Chondrocyte (in vitro differentiated cells): ENCODE data around the gene SNRPB2. TPM values are rescaled to one million over a fixed set of nuclear protein-coding genes. Genes with fewer than 3 reads are reported as not detected.

Experiments
- DNase-seq: peaks from one replicate; pipeline ENCODE4 v3.0.0; 2021; ENCODE audit warnings: mixed read lengths, low spot score
- H3K27ac Mint-ChIP-seq: one replicate; pipeline ENCODE4 v1.8.0; 2021; ENCODE audit warnings: mild to moderate bottlenecking, moderate library complexity, mixed read lengths; ENCODE audit not compliant: unreplicated experiment
- H3K27me3 Mint-ChIP-seq: 2 replicates; pipeline ENCODE4 v1.8.0; 2021; ENCODE audit warnings: low read depth, mixed read lengths
- H3K36me3 Mint-ChIP-seq: 2 replicates; pipeline ENCODE4 v1.8.0; 2021; ENCODE audit warnings: low read depth, mixed read lengths
- H3K4me1 Mint-ChIP-seq: 2 replicates; pipeline ENCODE4 v1.8.0; 2021; ENCODE audit warnings: low read depth, mild to moderate bottlenecking, mixed read lengths
- H3K4me3 Mint-ChIP-seq: one replicate; pipeline ENCODE4 v1.8.0; 2021; ENCODE audit warnings: mild to moderate bottlenecking, moderate library complexity, mixed read lengths; ENCODE audit not compliant: unreplicated experiment
- H3K9me3 Mint-ChIP-seq: 2 replicates; pipeline ENCODE4 v1.8.0; 2021; ENCODE audit warnings: low read depth, mixed read lengths
- long read RNA-seq: library from polyadenylated mRNA; stranded (forward); transcript quantifications from one replicate; pipeline ENCODE4 v2.0.0, GENCODE V29; 2021
- total RNA-seq: library from RNA; stranded (reverse); gene quantifications from 3 replicates; pipeline ENCODE4 v1.2.1, GENCODE V29; 2021
- TF ChIP-seq, protein P1 (sequence below): fragments of 200-600 bp; sonication (generic); IDR thresholded peaks from 2 replicates; pipeline ENCODE4 v1.5.0; 2021; ENCODE audit warnings: antibody characterized with exemption, mild to moderate bottlenecking, moderate library complexity

The SNRPB2 gene
- 43.0 to 47.9 TPM (median 44.3 TPM) in 3 replicates for total RNA-seq
- long read RNA-seq, transcript SNRPB2-201 (7 exons, 2,452 nt), result major isoform, 46 of 86 reads
- long read RNA-seq, transcript SNRPB2-202 (7 exons, 1,588 nt), result minor isoform, 18 of 86 reads
- long read RNA-seq, partial matches to known transcripts, result 20 of 86 reads
- long read RNA-seq, other reads (novel, unspliced or antisense), result 2 of 86 reads

DNA sequence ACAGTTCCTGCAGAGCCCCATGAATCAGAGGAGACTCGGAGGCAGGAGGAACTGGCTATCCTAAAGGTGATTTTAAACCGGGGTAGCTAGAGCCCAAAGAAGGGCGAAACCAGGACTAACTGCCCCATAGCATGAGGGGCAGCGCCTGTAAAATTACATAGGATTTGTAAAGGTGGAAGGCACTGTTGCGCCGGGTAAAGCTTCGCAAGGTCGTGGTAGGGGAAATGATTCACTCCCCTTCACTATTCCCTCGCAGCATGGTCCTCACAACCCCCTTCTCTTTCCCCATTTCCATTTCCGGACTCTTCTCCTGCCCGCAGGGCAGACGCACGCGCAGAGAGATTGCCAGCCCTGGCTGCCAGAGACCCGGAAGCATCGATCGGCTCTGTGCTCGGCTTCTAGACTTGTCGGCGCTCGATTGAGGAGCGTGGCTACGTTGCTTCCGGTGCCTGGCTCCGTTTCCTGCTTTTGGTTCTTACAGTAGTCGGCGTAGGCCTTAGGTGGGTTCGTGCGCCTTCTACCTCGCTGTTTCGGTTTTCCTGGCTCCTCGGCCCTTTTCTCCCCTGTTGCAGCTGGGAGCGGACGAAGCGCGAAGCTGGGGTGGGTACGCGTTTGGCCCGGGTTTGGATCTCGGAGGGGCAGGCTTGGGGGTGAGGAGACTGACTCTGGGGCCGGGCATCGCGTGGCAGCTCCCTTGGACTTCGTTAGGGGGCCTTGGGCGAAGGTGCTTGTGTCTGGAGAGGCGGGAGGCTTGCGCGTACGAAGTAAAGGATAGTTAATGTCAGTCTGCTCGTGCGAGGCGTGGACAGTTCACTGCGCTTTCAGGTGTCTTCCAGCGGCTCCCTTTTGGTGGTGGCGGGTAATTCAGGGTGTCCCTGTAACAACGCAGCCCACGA is at the start of gene SNRPB2:
Gene SNRPB2 (plus strand): TSS at position 462 of the 896 bp plus-strand sequence. CDS start 1,677 bp downstream, outside the sequence.
- Mint-ChIP-seq H3K4me3 (peak within 1 kb of the TSS; percentile 99), H3K9me3 (no peaks in the 10 kb centered on the region), H3K27ac (peak within 1 kb of the TSS; percentile 100), H3K4me1 (peaks cover 23% of the 10 kb centered on the region), H3K27me3 (peaks cover 11% of the 10 kb centered on the region), H3K36me3 (peaks cover 9% of the 10 kb centered on the region)
- peak; percentile 96 for DNase-seq
- TF ChIP-seq, protein P1, sequence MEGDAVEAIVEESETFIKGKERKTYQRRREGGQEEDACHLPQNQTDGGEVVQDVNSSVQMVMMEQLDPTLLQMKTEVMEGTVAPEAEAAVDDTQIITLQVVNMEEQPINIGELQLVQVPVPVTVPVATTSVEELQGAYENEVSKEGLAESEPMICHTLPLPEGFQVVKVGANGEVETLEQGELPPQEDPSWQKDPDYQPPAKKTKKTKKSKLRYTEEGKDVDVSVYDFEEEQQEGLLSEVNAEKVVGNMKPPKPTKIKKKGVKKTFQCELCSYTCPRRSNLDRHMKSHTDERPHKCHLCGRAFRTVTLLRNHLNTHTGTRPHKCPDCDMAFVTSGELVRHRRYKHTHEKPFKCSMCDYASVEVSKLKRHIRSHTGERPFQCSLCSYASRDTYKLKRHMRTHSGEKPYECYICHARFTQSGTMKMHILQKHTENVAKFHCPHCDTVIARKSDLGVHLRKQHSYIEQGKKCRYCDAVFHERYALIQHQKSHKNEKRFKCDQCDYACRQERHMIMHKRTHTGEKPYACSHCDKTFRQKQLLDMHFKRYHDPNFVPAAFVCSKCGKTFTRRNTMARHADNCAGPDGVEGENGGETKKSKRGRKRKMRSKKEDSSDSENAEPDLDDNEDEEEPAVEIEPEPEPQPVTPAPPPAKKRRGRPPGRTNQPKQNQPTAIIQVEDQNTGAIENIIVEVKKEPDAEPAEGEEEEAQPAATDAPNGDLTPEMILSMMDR, result peak; percentile 40

- no peak for DNase-seq
- H3K4me1 Mint-ChIP-seq, result no peaks in the 10 kb centered on the region
- TF ChIP-seq, protein P1, result no peak
- no peaks in the 10 kb centered on the region for H3K36me3 Mint-ChIP-seq
- H3K27ac Mint-ChIP-seq, result no peak overlapping the region
- H3K9me3 Mint-ChIP-seq, result no peaks in the 10 kb centered on the region
- H3K27me3 Mint-ChIP-seq, result peaks cover 5% of the 10 kb centered on the region
- H3K4me3 Mint-ChIP-seq, result no peak overlapping the region
These were observed 45.4 kb upstream of the SNRPB2 start for GRCh38 chr20:16684416-16684815.

DNA sequence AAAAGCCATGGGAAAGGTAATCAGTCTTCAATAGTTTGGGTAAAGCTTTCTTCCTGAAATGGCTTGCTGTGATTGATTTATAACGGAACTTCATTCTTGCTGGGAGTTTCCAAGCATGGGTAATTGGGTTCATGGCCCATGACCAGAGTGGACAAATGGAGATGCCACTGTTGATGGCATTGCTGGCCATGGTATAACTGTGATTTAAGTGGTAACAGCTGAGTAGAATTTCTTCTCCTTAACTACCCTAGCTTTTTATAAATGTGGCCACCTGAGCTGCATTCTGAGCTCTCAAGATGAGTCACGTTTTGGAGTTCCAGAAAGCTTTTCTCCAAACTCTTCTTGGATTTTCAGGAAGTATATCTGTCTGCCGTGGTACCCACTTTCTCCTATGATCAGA is 39.9 kb upstream of the SNRPB2 start:
- Mint-ChIP-seq H3K4me1 (no peaks in the 10 kb centered on the region), H3K27ac (no peak overlapping the region), H3K36me3 (no peaks in the 10 kb centered on the region), H3K27me3 (peaks cover 10% of the 10 kb centered on the region), H3K9me3 (no peaks in the 10 kb centered on the region), H3K4me3 (no peak overlapping the region)
- TF ChIP-seq, protein P1, result no peak
- DNase-seq, result no peak

GRCh38 chr20:16691381-16691780 is 38.4 kb upstream of the SNRPB2 start:
- TF ChIP-seq, protein P1, result no peak
- Mint-ChIP-seq H3K27ac (no peak overlapping the region), H3K4me3 (no peak overlapping the region), H3K9me3 (no peaks in the 10 kb centered on the region), H3K4me1 (no peaks in the 10 kb centered on the region), H3K27me3 (peaks cover 13% of the 10 kb centered on the region), H3K36me3 (no peaks in the 10 kb centered on the region)
- no peak for DNase-seq

- Mint-ChIP-seq H3K27me3 (peaks cover 17% of the 10 kb centered on the region), H3K9me3 (no peaks in the 10 kb centered on the region), H3K27ac (no peak overlapping the region), H3K36me3 (no peaks in the 10 kb centered on the region), H3K4me3 (no peak overlapping the region), H3K4me1 (no peaks in the 10 kb centered on the region)
- TF ChIP-seq, protein P1, result no peak
- no peak for DNase-seq
These were observed 37.8 kb upstream of the SNRPB2 start for GRCh38 chr20:16692009-16692408.
